Measurements from ENCODE around the gene MIDN.

MIDN gene

DNA sequence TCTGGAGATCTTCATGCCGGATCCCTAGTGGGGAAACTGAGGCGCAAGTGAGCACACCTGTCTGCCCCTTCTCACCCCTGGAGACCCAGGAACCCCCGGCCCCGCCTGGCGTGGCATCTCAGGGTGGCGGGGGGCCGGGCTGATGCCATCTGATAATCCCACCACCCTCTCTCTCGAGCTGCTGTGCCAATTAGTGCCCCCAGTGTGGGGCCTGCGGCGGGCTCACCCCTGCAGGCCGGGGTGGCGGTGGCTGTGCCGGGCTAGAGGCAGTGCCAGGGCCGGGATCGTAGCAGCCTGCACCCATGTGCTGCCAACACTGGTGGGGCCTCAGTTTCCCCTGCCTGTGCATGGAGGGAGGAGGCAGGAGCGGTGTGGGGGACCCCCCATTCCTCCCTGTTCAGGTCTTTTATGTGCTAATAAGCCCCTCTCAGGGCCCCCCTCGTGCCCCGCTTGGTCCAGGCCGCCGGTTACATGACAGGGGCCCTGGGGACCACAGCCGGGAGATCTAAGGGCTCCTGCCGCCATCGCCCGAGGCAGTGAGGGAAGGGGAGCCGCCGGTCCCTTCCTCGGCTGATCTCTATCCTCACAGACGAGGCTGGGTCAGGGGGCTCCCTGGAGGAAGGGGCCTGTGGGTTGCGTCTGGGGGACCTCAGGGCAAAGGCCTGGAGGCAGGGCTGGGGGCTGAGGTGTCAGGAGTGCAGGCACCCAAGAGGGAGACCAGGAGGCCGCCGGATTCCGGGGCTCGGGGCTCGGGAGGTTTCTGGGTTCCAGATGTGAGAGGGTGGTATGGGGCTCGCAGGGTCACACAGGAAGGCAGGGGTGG is 45.6 kb downstream of the MIDN start:
- DNase-seq (ENCODE audit: low read depth) = no peak
- H3K4me3 ChIP-seq (ENCODE audit: low read depth, low read length) = no peak overlapping the region
- TF ChIP-seq, protein P1, sequence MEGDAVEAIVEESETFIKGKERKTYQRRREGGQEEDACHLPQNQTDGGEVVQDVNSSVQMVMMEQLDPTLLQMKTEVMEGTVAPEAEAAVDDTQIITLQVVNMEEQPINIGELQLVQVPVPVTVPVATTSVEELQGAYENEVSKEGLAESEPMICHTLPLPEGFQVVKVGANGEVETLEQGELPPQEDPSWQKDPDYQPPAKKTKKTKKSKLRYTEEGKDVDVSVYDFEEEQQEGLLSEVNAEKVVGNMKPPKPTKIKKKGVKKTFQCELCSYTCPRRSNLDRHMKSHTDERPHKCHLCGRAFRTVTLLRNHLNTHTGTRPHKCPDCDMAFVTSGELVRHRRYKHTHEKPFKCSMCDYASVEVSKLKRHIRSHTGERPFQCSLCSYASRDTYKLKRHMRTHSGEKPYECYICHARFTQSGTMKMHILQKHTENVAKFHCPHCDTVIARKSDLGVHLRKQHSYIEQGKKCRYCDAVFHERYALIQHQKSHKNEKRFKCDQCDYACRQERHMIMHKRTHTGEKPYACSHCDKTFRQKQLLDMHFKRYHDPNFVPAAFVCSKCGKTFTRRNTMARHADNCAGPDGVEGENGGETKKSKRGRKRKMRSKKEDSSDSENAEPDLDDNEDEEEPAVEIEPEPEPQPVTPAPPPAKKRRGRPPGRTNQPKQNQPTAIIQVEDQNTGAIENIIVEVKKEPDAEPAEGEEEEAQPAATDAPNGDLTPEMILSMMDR (IDR thresholded peaks at IDR 0.05; ENCODE audit: insufficient read depth, low read depth, low read length, missing control alignments) = no peak

DNA sequence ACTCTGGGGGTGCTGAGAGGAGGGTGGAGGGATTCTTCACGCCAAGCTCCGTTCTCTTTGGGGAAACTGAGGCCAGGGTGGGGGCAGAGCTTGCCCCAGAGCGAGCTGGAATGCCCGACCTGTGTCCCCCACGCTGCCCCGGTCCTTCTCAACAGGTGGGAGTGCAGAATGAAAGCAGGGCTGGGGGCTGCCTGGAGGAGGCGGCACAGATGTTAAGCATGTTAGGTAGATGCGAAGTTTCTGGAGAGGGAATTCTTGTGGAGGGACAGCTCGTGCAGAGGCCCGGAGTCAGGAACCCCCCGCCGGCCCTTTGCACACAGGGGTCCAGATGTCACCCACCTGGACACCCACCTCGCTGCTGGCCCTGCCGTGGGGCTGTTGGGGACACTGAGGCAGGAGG is 46.3 kb downstream of the MIDN start:
- no peak for DNase-seq (ENCODE audit: low read depth)
- TF ChIP-seq, protein P1 (IDR thresholded peaks at IDR 0.05; ENCODE audit: insufficient read depth, low read depth, low read length, missing control alignments) = no peak
- no peak overlapping the region for H3K4me3 ChIP-seq (ENCODE audit: low read depth, low read length)

- TF ChIP-seq, protein P1 (IDR thresholded peaks at IDR 0.05; ENCODE audit: insufficient read depth, low read depth, low read length, missing control alignments) = no peak
- no peak for DNase-seq (ENCODE audit: low read depth)
- H3K4me3 ChIP-seq (ENCODE audit: low read depth, low read length) = no peak overlapping the region
These were observed 47.0 kb downstream of the MIDN start for GRCh38 chr19:1295169-1296012.

GRCh38 chr19:1296078-1296477 is 47.7 kb downstream of the MIDN start:
- TF ChIP-seq, protein P1 (IDR thresholded peaks at IDR 0.05; ENCODE audit: insufficient read depth, low read depth, low read length, missing control alignments) = no peak
- no peak overlapping the region for H3K4me3 ChIP-seq (ENCODE audit: low read depth, low read length)
- no peak for DNase-seq (ENCODE audit: low read depth)

GRCh38 chr19:1296575-1297271 is 48.3 kb downstream of the MIDN start:
- DNase-seq (ENCODE audit: low read depth) = no peak
- H3K4me3 ChIP-seq (ENCODE audit: low read depth, low read length) = no peak overlapping the region
- TF ChIP-seq, protein P1 (IDR thresholded peaks at IDR 0.05; ENCODE audit: insufficient read depth, low read depth, low read length, missing control alignments) = no peak

- TF ChIP-seq, protein P1 (IDR thresholded peaks at IDR 0.05; ENCODE audit: insufficient read depth, low read depth, low read length, missing control alignments) = no peak
- no peak for DNase-seq (ENCODE audit: low read depth)
- no peak overlapping the region for H3K4me3 ChIP-seq (ENCODE audit: low read depth, low read length)
These were observed 49.9 kb downstream of the MIDN start for GRCh38 chr19:1298235-1298634.

All from GM12865 (cell line).